Measurements from ENCODE around the gene CDHR3.
"Not testable (repeated sequence)": the region's sequence is repeated elsewhere in the genome, so short reads cannot be mapped to it uniquely, and the experiment has no call there.

CDHR3 gene

GRCh38 chr7:105963038-105963667 is at the start of gene CDHR3:
Gene CDHR3, plus strand, starts transcription at chr7:105963264. Its CDS starts 55 bp downstream, at chr7:105963319.
- DNase-seq = no peak

GRCh38 chr7:105913947-105914346 is 49.1 kb upstream of the CDHR3 start:
- no peak for DNase-seq

- DNase-seq = no peak
Observed at GRCh38 chr7:105916603-105917002, 46.5 kb upstream of the CDHR3 start.

- DNase-seq = no peak
Observed at GRCh38 chr7:105917659-105918058, 45.4 kb upstream of the CDHR3 start.

- no peak for DNase-seq
Observed at GRCh38 chr7:105920766-105921165, 42.3 kb upstream of the CDHR3 start.

GRCh38 chr7:105924945-105925344 is 38.1 kb upstream of the CDHR3 start:
- peak; percentile 19 for DNase-seq

- DNase-seq = no peak
Observed at GRCh38 chr7:105926131-105926530, 36.9 kb upstream of the CDHR3 start.

GRCh38 chr7:105931179-105931578 is 31.9 kb upstream of the CDHR3 start:
- no peak for DNase-seq

GRCh38 chr7:105932835-105933477 is 30.1 kb upstream of the CDHR3 start:
- DNase-seq = no peak

GRCh38 chr7:105934572-105935185 is 28.4 kb upstream of the CDHR3 start:
- peak; percentile 2 for DNase-seq

GRCh38 chr7:105935250-105935649 is 27.8 kb upstream of the CDHR3 start:
- no peak for DNase-seq

GRCh38 chr7:105937411-105937810 is 25.7 kb upstream of the CDHR3 start:
- no peak for DNase-seq

GRCh38 chr7:105940109-105940508 is 23.0 kb upstream of the CDHR3 start:
- DNase-seq = no peak

- no peak for DNase-seq
Observed at GRCh38 chr7:105941596-105941995, 21.5 kb upstream of the CDHR3 start.

GRCh38 chr7:105943486-105943885 is 19.6 kb upstream of the CDHR3 start:
- DNase-seq = no peak

GRCh38 chr7:105945848-105946247 is 17.2 kb upstream of the CDHR3 start:
- DNase-seq = no peak

- no peak for DNase-seq
Observed at GRCh38 chr7:105951597-105951996, 11.5 kb upstream of the CDHR3 start.

- no peak for DNase-seq
Observed at GRCh38 chr7:105952917-105953595, 10.0 kb upstream of the CDHR3 start.

GRCh38 chr7:105954711-105955110 is 8.4 kb upstream of the CDHR3 start:
- DNase-seq = no peak

GRCh38 chr7:105955651-105956466 is 7.2 kb upstream of the CDHR3 start:
- not testable (repeated sequence) for DNase-seq

GRCh38 chr7:105958012-105958411 is 5.1 kb upstream of the CDHR3 start:
- no peak for DNase-seq

GRCh38 chr7:105962353-105962752 is 711 bp upstream of the CDHR3 start:
- no peak for DNase-seq

- no peak for DNase-seq
Observed at GRCh38 chr7:105971845-105972244, 8.8 kb downstream of the CDHR3 start.
